ENCODE results near the gene UAP1L1.

The UAP1L1 gene

GRCh38 chr9:137103206-137103999 is 26.1 kb downstream of the UAP1L1 start:
- DNase-seq, result no peak

GRCh38 chr9:137105814-137106661 is 28.7 kb downstream of the UAP1L1 start:
- DNase-seq, result no peak

- no peak for DNase-seq
Observed at GRCh38 chr9:137106662-137107250, 29.4 kb downstream of the UAP1L1 start.

- DNase-seq, result no peak
Observed at GRCh38 chr9:137107312-137107921, 30.1 kb downstream of the UAP1L1 start.

GRCh38 chr9:137107982-137108381 is 30.7 kb downstream of the UAP1L1 start:
- no peak for DNase-seq

- DNase-seq, result no peak
Observed at GRCh38 chr9:137108608-137109249, 31.4 kb downstream of the UAP1L1 start.

GRCh38 chr9:137109250-137110146 is 32.2 kb downstream of the UAP1L1 start:
- no peak for DNase-seq

GRCh38 chr9:137110147-137110910 is 33.0 kb downstream of the UAP1L1 start:
- no peak for DNase-seq

GRCh38 chr9:137110911-137111787 is 33.8 kb downstream of the UAP1L1 start:
- DNase-seq, result no peak

DNA sequence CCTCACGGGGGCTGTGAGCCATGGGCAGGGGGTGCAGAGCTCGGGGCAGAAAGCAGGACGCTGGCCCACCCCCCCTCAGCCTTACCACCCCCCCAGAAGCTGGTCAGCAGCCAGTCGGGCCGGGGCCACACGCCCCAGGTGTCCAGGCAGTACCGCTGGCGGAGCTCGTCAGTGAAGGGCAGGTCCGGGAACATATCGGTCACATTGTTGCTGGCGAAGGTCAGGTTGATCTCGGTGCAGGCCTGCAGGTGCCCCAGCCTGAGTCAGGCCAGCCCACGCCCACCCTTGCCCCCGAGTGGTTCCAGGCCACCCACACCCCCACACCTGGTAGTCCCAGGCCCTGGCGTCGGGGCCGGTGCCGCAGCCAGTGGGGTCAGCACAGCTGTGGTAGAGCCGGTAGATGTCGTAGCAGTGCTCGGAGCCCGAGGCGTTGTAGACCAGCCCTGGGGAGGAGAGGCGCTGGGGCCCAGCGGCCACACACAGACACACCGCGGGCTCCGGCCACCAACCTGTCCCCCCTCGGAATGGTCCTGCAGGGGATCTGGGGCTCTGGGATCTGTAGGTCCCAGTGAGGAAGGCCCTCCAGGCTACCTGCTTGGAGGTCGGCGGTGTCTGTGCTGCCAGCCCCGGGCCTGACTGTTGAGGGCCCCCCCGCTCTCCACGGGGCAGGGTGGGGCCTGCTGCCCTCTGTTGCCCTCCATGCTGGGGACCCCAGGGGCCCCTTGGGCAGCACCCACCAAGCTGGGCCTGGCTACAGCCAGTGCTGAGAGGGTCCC is 34.7 kb downstream of the UAP1L1 start:
- DNase-seq, result no peak

DNA sequence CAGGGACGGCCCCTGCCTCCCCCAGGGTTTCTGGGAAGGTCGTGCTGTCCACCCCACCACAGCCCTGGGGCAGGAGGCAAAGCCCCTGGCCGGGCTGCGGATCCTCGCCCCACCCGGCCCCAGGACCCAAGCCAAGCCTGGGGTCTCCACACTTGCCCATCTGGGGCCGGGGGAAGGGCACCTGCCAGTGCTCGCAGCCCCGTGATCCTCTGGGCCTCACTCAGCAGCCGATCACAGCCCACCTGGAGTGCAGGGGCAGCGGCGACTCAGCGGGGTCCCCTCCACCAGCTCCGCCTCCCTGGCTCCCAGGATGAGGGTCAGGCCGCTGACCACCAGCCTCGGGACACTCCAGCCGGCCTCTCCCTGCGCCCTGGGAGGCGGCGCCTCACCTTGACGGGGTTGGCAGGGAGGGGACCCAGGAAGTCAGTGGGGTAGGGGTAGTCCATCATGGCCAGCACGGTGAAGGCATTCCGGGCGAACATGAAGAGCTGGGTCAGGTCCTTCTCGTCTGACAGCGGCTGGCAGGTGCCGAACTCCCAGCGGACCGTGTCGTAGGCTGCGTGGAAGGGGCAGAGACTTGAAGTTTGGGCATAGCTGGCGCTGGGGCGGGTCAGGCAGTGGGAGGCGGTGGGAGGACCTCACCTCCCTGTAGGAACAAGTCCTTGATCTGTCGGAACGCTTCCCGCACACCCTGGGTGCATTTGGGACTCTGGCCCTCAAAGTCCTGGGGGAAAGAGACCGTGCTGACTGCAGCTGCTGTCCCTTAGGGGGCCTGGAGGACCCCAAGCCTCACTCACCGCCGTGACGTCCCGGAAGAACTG is 35.5 kb downstream of the UAP1L1 start:
- DNase-seq, result no peak

DNA sequence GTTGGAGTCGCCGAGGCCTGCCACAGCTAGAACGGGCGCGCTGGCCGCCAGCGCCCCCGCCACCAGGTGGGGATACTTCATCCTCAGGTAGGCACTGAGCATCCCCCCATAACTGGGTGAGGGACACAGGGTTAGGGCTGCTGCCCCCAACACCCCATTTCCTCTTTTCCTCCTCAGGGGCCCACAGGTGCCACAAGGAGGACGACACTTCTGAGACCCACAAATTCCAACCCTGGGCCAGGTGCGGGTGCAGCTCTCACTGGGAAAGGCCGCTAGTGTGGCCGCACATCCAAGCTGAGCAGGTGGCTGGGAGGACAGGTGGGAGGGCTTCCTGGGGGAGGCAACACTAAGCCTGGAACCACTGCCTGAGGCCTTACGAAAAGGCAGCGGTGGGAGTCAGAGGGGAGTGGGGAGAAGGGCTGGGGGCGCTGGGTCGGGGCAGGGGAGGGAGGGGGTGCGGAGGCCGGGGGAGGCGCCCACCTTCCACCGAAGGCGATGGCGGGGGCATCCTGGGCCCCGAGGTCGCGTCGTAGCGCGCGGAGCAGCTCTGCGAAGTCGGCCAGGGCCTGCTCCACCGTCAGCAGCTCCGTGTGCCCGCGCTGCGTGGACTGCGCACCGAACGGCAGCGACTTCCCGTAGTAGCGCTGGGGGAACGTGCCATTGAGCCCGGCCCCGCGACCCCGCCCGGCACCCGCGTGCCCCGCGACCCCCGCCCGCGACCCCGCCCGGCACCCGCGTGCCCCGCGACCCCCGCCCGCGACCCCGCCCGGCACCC is 36.3 kb downstream of the UAP1L1 start:
- no peak for DNase-seq

- DNase-seq, result no peak
Observed at GRCh38 chr9:137114220-137114612, 36.9 kb downstream of the UAP1L1 start.

- peak; percentile 91 for DNase-seq
Observed at GRCh38 chr9:137114613-137115393, 37.5 kb downstream of the UAP1L1 start, which contains the start of gene DPP7. Gene DPP7 (minus strand): TSS chr9:137114733. CDS start chr9:137114713, 20 bp downstream.

GRCh38 chr9:137115394-137116026 is 38.2 kb downstream of the UAP1L1 start:
- no peak for DNase-seq

DNA sequence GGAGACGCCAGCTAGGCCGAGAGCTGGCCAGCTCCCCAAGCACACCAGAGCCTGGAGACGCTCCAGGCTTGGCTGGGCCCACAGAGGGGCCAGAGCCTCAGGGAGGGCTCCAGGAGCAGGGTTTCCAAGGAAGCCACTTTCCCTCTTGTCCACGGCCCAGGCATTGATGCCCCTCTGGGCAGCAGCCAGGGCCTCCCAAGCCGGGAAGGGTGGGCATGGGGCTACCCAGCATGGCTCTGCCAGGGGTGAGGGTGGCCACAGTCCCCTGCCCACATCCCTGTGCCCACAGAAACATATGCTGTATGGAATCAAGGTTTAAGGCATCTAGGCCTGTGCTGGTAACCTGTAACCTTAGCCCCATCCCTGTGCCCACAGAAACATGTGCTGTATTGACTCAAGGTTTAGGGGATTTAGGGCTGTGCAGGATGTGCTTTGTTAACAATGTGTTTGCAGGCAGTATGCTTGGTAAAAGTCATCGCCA is 38.8 kb downstream of the UAP1L1 start:
- no peak for DNase-seq

All from activated CD8-positive, alpha-beta memory T cell treated with anti-CD3 and anti-CD28 coated beads for 24 hours (primary cell).